ENCODE results near the gene RPA3.

The RPA3 gene

GRCh38 chr7:7713730-7714129, 4.7 kb downstream of the RPA3 start:
- H3K4me3 ChIP-seq (ENCODE audit: low read depth, low read length), result no peak overlapping the region
- no peak for DNase-seq (ENCODE audit: low read depth)
- TF ChIP-seq CTCF (IDR thresholded peaks at IDR 0.05; ENCODE audit: low read depth, low read length, missing control alignments), result no peak

GRCh38 chr7:7710469-7710868, 7.9 kb downstream of the RPA3 start:
- TF ChIP-seq CTCF (IDR thresholded peaks at IDR 0.05; ENCODE audit: low read depth, low read length, missing control alignments), result no peak
- no peak for DNase-seq (ENCODE audit: low read depth)
- H3K4me3 ChIP-seq (ENCODE audit: low read depth, low read length), result no peak overlapping the region

GRCh38 chr7:7709291-7709690, 9.1 kb downstream of the RPA3 start:
- no peak for TF ChIP-seq CTCF (IDR thresholded peaks at IDR 0.05; ENCODE audit: low read depth, low read length, missing control alignments)
- DNase-seq (ENCODE audit: low read depth), result no peak
- no peak overlapping the region for H3K4me3 ChIP-seq (ENCODE audit: low read depth, low read length)

- H3K4me3 ChIP-seq (ENCODE audit: low read depth, low read length), result no peak overlapping the region
- DNase-seq (ENCODE audit: low read depth), result no peak
- TF ChIP-seq CTCF (IDR thresholded peaks at IDR 0.05; ENCODE audit: low read depth, low read length, missing control alignments), result no peak
These were observed 10.6 kb downstream of the RPA3 start for GRCh38 chr7:7707806-7708205.

GRCh38 chr7:7707246-7707645, 11.2 kb downstream of the RPA3 start:
- no peak for DNase-seq (ENCODE audit: low read depth)
- TF ChIP-seq CTCF (IDR thresholded peaks at IDR 0.05; ENCODE audit: low read depth, low read length, missing control alignments), result no peak
- no peak overlapping the region for H3K4me3 ChIP-seq (ENCODE audit: low read depth, low read length)

GRCh38 chr7:7706556-7707172, 11.7 kb downstream of the RPA3 start:
- H3K4me3 ChIP-seq (ENCODE audit: low read depth, low read length), result no peak overlapping the region
- no peak for TF ChIP-seq CTCF (IDR thresholded peaks at IDR 0.05; ENCODE audit: low read depth, low read length, missing control alignments)
- DNase-seq (ENCODE audit: low read depth), result no peak

- no peak overlapping the region for H3K4me3 ChIP-seq (ENCODE audit: low read depth, low read length)
- DNase-seq (ENCODE audit: low read depth), result no peak
- TF ChIP-seq CTCF (IDR thresholded peaks at IDR 0.05; ENCODE audit: low read depth, low read length, missing control alignments), result no peak
These were observed 12.3 kb downstream of the RPA3 start for GRCh38 chr7:7706101-7706511.

Data from GM12864 (cell line).